Astrocyte (in vitro differentiated cells and primary cell): ENCODE results near the gene DGKZ. TPM values are rescaled to one million over a fixed set of nuclear protein-coding genes. Genes with fewer than 3 reads are reported as not detected.

ENCODE experiments used
- DNase-seq: peaks from one replicate; pipeline ENCODE4 v3.0.0-alpha.2; 2010; ENCODE audit warnings: low read depth
- FAIRE-seq: peaks from 2 replicates; lab custom pipeline; 2011; peaks lifted over from hg19 to GRCh38; lab: Jason Lieb, UNC
- H2AFZ ChIP-seq: 2 replicates; pipeline ENCODE4 v1.6.0; 2012; ENCODE audit warnings: low read depth, low read length, inconsistent platforms
- H3K27ac ChIP-seq: 2 replicates; pipeline ENCODE4 v1.5.1; 2011; ENCODE audit warnings: low read depth, low read length, inconsistent platforms
- H3K27me3 ChIP-seq: 2 replicates; pipeline ENCODE4 v1.6.0; 2011; ENCODE audit warnings: low read length, inconsistent platforms; ENCODE audit not compliant: insufficient read depth
- H3K36me3 ChIP-seq: 2 replicates; pipeline ENCODE4 v1.5.1; 2011; ENCODE audit warnings: low read length, inconsistent platforms; ENCODE audit not compliant: insufficient read depth
- H3K4me1 ChIP-seq: 2 replicates; pipeline ENCODE4 v1.5.1; 2011; ENCODE audit warnings: low read length, inconsistent platforms; ENCODE audit not compliant: insufficient read depth
- H3K4me2 ChIP-seq: 2 replicates; pipeline ENCODE4 v1.6.0; 2012; ENCODE audit warnings: low read length, inconsistent platforms
- H3K4me3 ChIP-seq: 2 replicates; pipeline ENCODE4 v1.5.1; 2011; ENCODE audit warnings: low read depth, mild to moderate bottlenecking, low read length, inconsistent platforms; ENCODE audit not compliant: insufficient read depth
- H3K79me2 ChIP-seq: 2 replicates; pipeline ENCODE4 v1.6.0; 2012; ENCODE audit warnings: mild to moderate bottlenecking, low read length, inconsistent platforms; ENCODE audit not compliant: insufficient read depth
- H3K9ac ChIP-seq: 2 replicates; pipeline ENCODE4 v1.6.0; 2012; ENCODE audit warnings: mild to moderate bottlenecking, low read length, inconsistent platforms
- H3K9me3 ChIP-seq: 2 replicates; pipeline ENCODE4 v1.5.1; 2012; ENCODE audit warnings: low read depth, mild to moderate bottlenecking, low read length, inconsistent platforms; ENCODE audit not compliant: insufficient read depth
- H4K20me1 ChIP-seq: 2 replicates; pipeline ENCODE4 v1.6.0; 2012; ENCODE audit warnings: low read length, inconsistent platforms; ENCODE audit not compliant: insufficient read depth
- H3K27ac Mint-ChIP-seq: one replicate; pipeline ENCODE4 v1.8.0; 2021; ENCODE audit warnings: mild to moderate bottlenecking, mixed read lengths; ENCODE audit not compliant: unreplicated experiment
- H3K27me3 Mint-ChIP-seq: one replicate; pipeline ENCODE4 v1.8.0; 2021; ENCODE audit warnings: low read depth, mixed read lengths; ENCODE audit not compliant: unreplicated experiment
- H3K36me3 Mint-ChIP-seq: one replicate; pipeline ENCODE4 v1.8.0; 2021; ENCODE audit warnings: low read depth, mixed read lengths; ENCODE audit not compliant: unreplicated experiment
- H3K4me1 Mint-ChIP-seq: one replicate; pipeline ENCODE4 v1.8.0; 2021; ENCODE audit warnings: low read depth, mixed read lengths; ENCODE audit not compliant: unreplicated experiment
- H3K4me3 Mint-ChIP-seq: one replicate; pipeline ENCODE4 v1.8.0; 2021; ENCODE audit warnings: mild to moderate bottlenecking, moderate library complexity, mixed read lengths; ENCODE audit not compliant: unreplicated experiment
- H3K9me3 Mint-ChIP-seq: one replicate; pipeline ENCODE4 v1.8.0; 2021; ENCODE audit warnings: mild to moderate bottlenecking, mixed read lengths; ENCODE audit not compliant: unreplicated experiment
- CTCF ChIP-seq: IDR thresholded peaks from 2 replicates; pipeline ENCODE4 v1.5.1; 2011; ENCODE audit warnings: low read depth, mild to moderate bottlenecking, inconsistent platforms, low read length, moderate library complexity; ENCODE audit not compliant: insufficient read depth
- EZH2 ChIP-seq: IDR thresholded peaks from 2 replicates; pipeline ENCODE4 v1.6.1; 2012; ENCODE audit warnings: mild to moderate bottlenecking, low read length, inconsistent platforms; ENCODE audit not compliant: insufficient read depth
- total RNA-seq: library from RNA; stranded (reverse); gene quantifications from 2 replicates; pipeline ENCODE4 v1.2.1, GENCODE V29; 2021

Gene DGKZ
- total RNA-seq, 1 donor from 2014 or later = 59.3 TPM

GRCh38 chr11:46337626-46338345, 9.5 kb upstream of the DGKZ start:
- Histone ChIP-seq H3K9me3 (no peaks in the 10 kb centered on the region), H3K9ac (no peak overlapping the region), H3K79me2 (no peaks in the 10 kb centered on the region), H3K36me3 (no peaks in the 10 kb centered on the region), H3K27me3 (peaks cover 13% of the 10 kb centered on the region), H3K4me3 (no peak overlapping the region), H3K4me1 (peaks cover 8% of the 10 kb centered on the region), H2AFZ (no peak overlapping the region), H4K20me1 (no peaks in the 10 kb centered on the region), H3K4me2 (no peak overlapping the region), H3K27ac (no peak overlapping the region)
- Mint-ChIP-seq H3K36me3 (no peaks in the 10 kb centered on the region), H3K27ac (no peak overlapping the region), H3K4me3 (no peak overlapping the region), H3K4me1 (peaks cover 11% of the 10 kb centered on the region), H3K9me3 (no peaks in the 10 kb centered on the region), H3K27me3 (peaks cover 17% of the 10 kb centered on the region)
- DNase-seq (no peak), FAIRE-seq (no peak)
- no peak for TF ChIP-seq CTCF
- TF ChIP-seq EZH2 = no peak

DNA sequence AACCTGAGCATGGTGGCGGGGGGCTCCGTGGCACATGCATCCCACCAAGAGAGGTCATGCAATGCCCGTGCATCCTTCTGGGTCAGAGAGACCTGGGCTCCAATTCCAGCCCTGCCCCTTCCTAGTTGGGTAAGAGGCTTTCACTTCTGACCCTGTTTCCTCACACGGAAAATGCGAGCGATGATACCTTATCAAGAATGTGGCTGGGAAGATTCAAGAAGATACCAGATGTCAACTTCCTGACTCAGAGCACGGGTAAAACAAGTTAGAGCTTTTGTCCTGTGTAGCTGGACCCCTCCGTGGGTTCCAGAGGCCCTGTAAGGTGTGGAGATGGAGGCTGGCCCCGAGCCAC, 8.7 kb upstream of the DGKZ start:
- Mint-ChIP-seq H3K36me3 (no peaks in the 10 kb centered on the region), H3K9me3 (no peaks in the 10 kb centered on the region), H3K27ac (peak overlapping the region; percentile 36), H3K4me1 (peaks cover 16% of the 10 kb centered on the region), H3K27me3 (peaks cover 15% of the 10 kb centered on the region), H3K4me3 (no peak overlapping the region)
- H3K9me3 ChIP-seq = no peaks in the 10 kb centered on the region
- TF ChIP-seq EZH2 (no peak), CTCF (no peak)
- H3K27ac ChIP-seq = no peak overlapping the region
- H3K4me3 ChIP-seq = no peak overlapping the region
- H4K20me1 ChIP-seq = no peaks in the 10 kb centered on the region
- no peaks in the 10 kb centered on the region for H3K79me2 ChIP-seq
- FAIRE-seq (no peak), DNase-seq (no peak)
- H3K36me3 ChIP-seq = no peaks in the 10 kb centered on the region
- peaks cover 8% of the 10 kb centered on the region for H3K4me1 ChIP-seq
- peak overlapping the region; percentile 6 for H2AFZ ChIP-seq
- H3K27me3 ChIP-seq = peaks cover 8% of the 10 kb centered on the region
- H3K4me2 ChIP-seq = peak overlapping the region; percentile 74
- H3K9ac ChIP-seq = no peak overlapping the region

GRCh38 chr11:46338988-46339666, 8.1 kb upstream of the DGKZ start:
- Mint-ChIP-seq H3K27ac (no peak overlapping the region), H3K4me3 (no peak overlapping the region), H3K9me3 (no peaks in the 10 kb centered on the region), H3K4me1 (peaks cover 18% of the 10 kb centered on the region), H3K27me3 (peaks cover 10% of the 10 kb centered on the region), H3K36me3 (no peaks in the 10 kb centered on the region)
- Histone ChIP-seq H3K4me3 (no peak overlapping the region), H3K79me2 (no peaks in the 10 kb centered on the region), H2AFZ (peak overlapping the region; percentile 6), H3K27me3 (peaks cover 3% of the 10 kb centered on the region), H3K36me3 (no peaks in the 10 kb centered on the region), H3K27ac (no peak overlapping the region), H3K9me3 (no peaks in the 10 kb centered on the region), H4K20me1 (no peaks in the 10 kb centered on the region), H3K9ac (no peak overlapping the region), H3K4me1 (peaks cover 8% of the 10 kb centered on the region), H3K4me2 (peak overlapping the region; percentile 74)
- TF ChIP-seq CTCF = no peak
- TF ChIP-seq EZH2 = no peak
- no peak for DNase-seq
- FAIRE-seq = no peak
